CD4-positive, alpha-beta T cell treated with Interleukin-15 for 1 hour (primary cell): Measurements from ENCODE around the gene GOLGA8A.
"Not testable (repeated sequence)": the region's sequence is repeated elsewhere in the genome, so short reads cannot be mapped to it uniquely, and the experiment has no call there.

ENCODE experiments used
- DNase-seq: peaks from one replicate; pipeline ENCODE4 v3.0.0-alpha.2; 2020

The GOLGA8A gene

GRCh38 chr15:34408973-34409372 is 28.6 kb downstream of the GOLGA8A start:
- DNase-seq: not testable (repeated sequence)

DNA sequence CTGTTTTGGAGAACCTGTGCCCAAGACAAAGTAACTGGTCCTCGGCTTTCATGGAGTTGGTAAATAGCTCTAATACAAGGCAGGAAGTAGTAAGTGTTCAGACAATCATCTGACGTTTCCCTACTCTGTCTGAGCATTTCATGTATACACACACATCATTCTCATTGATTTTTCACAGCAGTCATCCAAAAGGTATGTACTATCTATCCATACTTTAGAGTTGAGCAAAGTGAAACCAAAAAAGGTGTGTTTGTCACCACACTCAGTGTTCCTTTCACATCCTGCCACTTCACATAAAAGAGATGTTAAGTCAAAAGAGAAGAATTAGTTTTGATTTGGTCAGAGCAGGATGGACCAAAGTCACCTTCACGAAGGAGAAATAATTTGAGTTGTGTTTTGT is 33.7 kb downstream of the GOLGA8A start:
- not testable (repeated sequence) for DNase-seq

- DNase-seq: not testable (repeated sequence)
Measured at GRCh38 chr15:34403160-34403598, 34.4 kb downstream of the GOLGA8A start.

- not testable (repeated sequence) for DNase-seq
Measured at GRCh38 chr15:34397637-34398259, 39.9 kb downstream of the GOLGA8A start.

GRCh38 chr15:34392981-34393380 is 44.6 kb downstream of the GOLGA8A start:
- DNase-seq: not testable (repeated sequence)

- not testable (repeated sequence) for DNase-seq
Measured at GRCh38 chr15:34389594-34390086, 48.0 kb downstream of the GOLGA8A start.
